ENCODE data around the gene CLMN. TPM values are rescaled to one million over a fixed set of nuclear protein-coding genes. Genes with fewer than 3 reads are reported as not detected.

The CLMN gene
- total and polyA plus RNA-seq, 2 of the 8 experiments (the other 6 are each of a cell fraction or from before 2014, with no cell fraction given), result 1.6 to 8.2 TPM

DNA sequence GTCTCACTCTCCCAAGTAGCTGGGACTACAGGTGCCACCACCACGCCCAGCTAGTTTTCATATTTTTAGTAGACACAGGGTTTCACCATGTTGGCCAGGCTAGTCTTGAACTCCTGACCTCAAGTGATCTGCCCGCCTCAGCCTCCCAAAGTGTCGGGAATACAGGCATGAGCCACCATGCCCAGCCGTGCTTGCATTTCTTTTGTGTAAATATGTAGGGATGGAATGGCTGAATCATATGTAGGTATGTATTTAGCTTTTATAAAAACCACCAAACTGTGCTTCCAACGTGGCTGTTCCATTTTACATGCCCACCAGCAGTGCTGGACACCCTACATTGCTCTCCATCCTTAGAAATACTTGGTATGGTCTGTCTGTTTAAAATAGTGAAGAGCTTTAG lies 32.8 kb upstream of the CLMN start (continued):
- TF ChIP-seq SUZ12 (IDR thresholded peaks at IDR 0.05; ENCODE audit: low read length), result no peak

All from H1 (cell line).